SK-N-SH (cell line): Measurements from ENCODE around the gene TNRC6B. TPM values are rescaled to one million over a fixed set of nuclear protein-coding genes. Genes with fewer than 3 reads are reported as not detected.

Source experiments
- CTCF ChIA-PET: fragments of 300-600, 350-600 bp; formaldehyde crosslinking; extraction: SDS; loops from one replicate; lab custom pipeline; 2021; lab: Yijun Ruan, JAX
- POLR2A ChIA-PET: fragments of 350-600 bp; sonication (Branson Sonifier 250); formaldehyde crosslinking; extraction: SDS; loops from one replicate; lab custom pipeline; 2020; ENCODE audit warnings: antibody characterized with exemption, inconsistent platforms; lab: Yijun Ruan, JAX
- DNase-seq: peaks from one replicate; pipeline ENCODE4 v3.0.0; 2012
- H2AFZ ChIP-seq: fragments of 200-600 bp; sonication (generic); 2 replicates; pipeline ENCODE4 v1.8.1; 2016; ENCODE audit warnings: antibody characterized with exemption, mild to moderate bottlenecking, low read depth
- H3F3A ChIP-seq: fragments of 200-600 bp; sonication (generic); replicated peaks from 2 replicates; pipeline ENCODE3; 2016; ENCODE audit warnings: antibody characterized with exemption, mild to moderate bottlenecking; ENCODE audit not compliant: insufficient read depth
- H3K27ac ChIP-seq, 2 experiments: fragments of 200-500 bp in 1 of 2; fragments of 200-600 bp in 1 of 2; sonication (Bioruptor generic) in 1 of 2; sonication (generic), shearing (Covaris generic) in 1 of 2; 2 replicates each; pipeline versions ENCODE4 v1.5.1 to v1.6.1; 2014 to 2016; ENCODE audit warnings: low read depth in 2 of 2, inconsistent platforms in 1 of 2, low read length in 1 of 2, mild to moderate bottlenecking in 1 of 2, mixed read lengths in 1 of 2
- H3K27me3 ChIP-seq: fragments of 200-600 bp; sonication (generic), shearing (Covaris generic); 2 replicates; pipeline ENCODE4 v1.6.1; 2016; ENCODE audit warnings: mixed run types; ENCODE audit not compliant: insufficient read depth
- H3K36me3 ChIP-seq, 2 experiments: fragments of 200-500 bp in 1 of 2; fragments of 200-600 bp in 1 of 2; sonication (Bioruptor generic) in 1 of 2; sonication (generic) in 1 of 2; replicated peaks in 1 of 2; 2 replicates each; pipeline versions ENCODE3 to v1.5.1; 2014 to 2016; ENCODE audit warnings: low read length in 1 of 2, mild to moderate bottlenecking in 1 of 2; ENCODE audit not compliant: insufficient read depth in 2 of 2, control insufficient read depth in 1 of 2
- H3K4me1 ChIP-seq, 2 experiments: fragments of 200-500 bp in 1 of 2; fragments of 200-600 bp in 1 of 2; sonication (Bioruptor generic) in 1 of 2; sonication (generic), shearing (Covaris generic) in 1 of 2; 2 replicates each; pipeline versions ENCODE4 v1.5.1 to v1.6.1; 2014 to 2016; ENCODE audit warnings: low read depth in 1 of 2, low read length in 1 of 2, mixed run types in 1 of 2; ENCODE audit not compliant: insufficient read depth in 2 of 2, control insufficient read depth in 1 of 2
- H3K4me2 ChIP-seq: fragments of 200-600 bp; sonication (generic), shearing (Covaris generic); 2 replicates; pipeline ENCODE4 v1.6.1; 2017; ENCODE audit warnings: mixed run types
- H3K4me3 ChIP-seq, 2 experiments: fragments of 200-500 bp in 1 of 2; fragments of 200-600 bp in 1 of 2; sonication (Bioruptor generic) in 1 of 2; sonication (generic), shearing (Covaris generic) in 1 of 2; 2 replicates each; pipeline versions ENCODE4 v1.5.1 to v1.8.1; 2014 to 2016; ENCODE audit warnings: low read depth in 2 of 2, inconsistent platforms in 1 of 2, low read length in 1 of 2, mild to moderate bottlenecking in 1 of 2, mixed read lengths in 1 of 2, moderate library complexity in 1 of 2
- H3K79me2 ChIP-seq: fragments of 200-600 bp; sonication (generic); 2 replicates; pipeline ENCODE4 v1.8.1; 2017; ENCODE audit warnings: mild to moderate bottlenecking; ENCODE audit not compliant: insufficient read depth
- H3K9ac ChIP-seq: fragments of 200-600 bp; sonication (generic); 2 replicates; pipeline ENCODE4 v1.6.1; 2017; ENCODE audit warnings: mixed run types
- H3K9me2 ChIP-seq: fragments of 200-600 bp; sonication (generic); 2 replicates; pipeline ENCODE4 v1.6.1; 2017; ENCODE audit warnings: mixed run types
- H3K9me3 ChIP-seq: fragments of 200-600 bp; sonication (generic); 2 replicates; pipeline ENCODE4 v1.6.1; 2017; ENCODE audit warnings: mixed run types, mild to moderate bottlenecking, moderate library complexity
- H4K20me1 ChIP-seq: fragments of 200-600 bp; sonication (generic); 2 replicates; pipeline ENCODE4 v1.6.1; 2017; ENCODE audit warnings: mild to moderate bottlenecking, mixed run types; ENCODE audit not compliant: insufficient read depth
- FOSL2 ChIP-seq: IDR thresholded peaks from 2 replicates; pipeline ENCODE4 v1.4.0; 2012; ENCODE audit warnings: low read depth, mild to moderate bottlenecking, moderate library complexity, borderline replicate concordance
- FOXM1 ChIP-seq: IDR thresholded peaks from 2 replicates; pipeline ENCODE4 v1.4.0; 2012; ENCODE audit warnings: low read depth, mild to moderate bottlenecking
- GABPA ChIP-seq: IDR thresholded peaks from 2 replicates; pipeline ENCODE4 v1.4.0; 2012; ENCODE audit warnings: low read depth, mild to moderate bottlenecking
- GATA2 ChIP-seq: sonication (generic); formaldehyde crosslinking; IDR thresholded peaks from 2 replicates; pipeline ENCODE4 v1.5.0; 2020; ENCODE audit warnings: mild to moderate bottlenecking, missing genetic modification reagents
- MAX ChIP-seq: IDR thresholded peaks from 2 replicates; pipeline ENCODE4 v1.4.0; 2012; ENCODE audit warnings: low read depth
- MEF2A ChIP-seq: IDR thresholded peaks from 2 replicates; pipeline ENCODE4 v1.4.0; 2012; ENCODE audit warnings: low read depth, borderline replicate concordance
- MXI1 ChIP-seq: IDR thresholded peaks from 2 replicates; pipeline ENCODE4 v1.6.1; 2012; ENCODE audit warnings: mild to moderate bottlenecking, low read depth, low read length, improper control_type of control experiment
- POLR2AphosphoS5 ChIP-seq: IDR thresholded peaks from 2 replicates; pipeline ENCODE4 v1.6.1; 2012; ENCODE audit warnings: low read depth, low read length
- RCOR1 ChIP-seq: fragments of 150-350 bp; IDR thresholded peaks from 2 replicates; pipeline ENCODE4 v1.6.1; 2017; ENCODE audit warnings: antibody characterized with exemption, low read length
- RXRA ChIP-seq: IDR thresholded peaks from 2 replicates; pipeline ENCODE4 v1.4.0; 2012; ENCODE audit warnings: low read depth, mild to moderate bottlenecking, borderline replicate concordance
- SIN3A ChIP-seq: IDR thresholded peaks from 2 replicates; pipeline ENCODE4 v1.6.1; 2012; ENCODE audit warnings: low read depth, mild to moderate bottlenecking, low read length, moderate library complexity, borderline replicate concordance
- TAF1 ChIP-seq: IDR thresholded peaks from 2 replicates; pipeline ENCODE4 v1.6.1; 2012; ENCODE audit warnings: low read depth, mild to moderate bottlenecking, low read length, moderate library complexity, borderline replicate concordance
- TCF12 ChIP-seq: IDR thresholded peaks from 2 replicates; pipeline ENCODE4 v1.4.0; 2012
- TEAD4 ChIP-seq: IDR thresholded peaks from 2 replicates; pipeline ENCODE4 v1.4.0; 2012; ENCODE audit warnings: mild to moderate bottlenecking, borderline replicate concordance; ENCODE audit not compliant: insufficient read depth
- ZBTB33 ChIP-seq: IDR thresholded peaks from 2 replicates; pipeline ENCODE4 v1.4.0; 2012; ENCODE audit warnings: low read depth, borderline replicate concordance
- WGBS: methylation state at CpG from one replicate; pipeline ENCODE4 v1.1.6; 2017; ENCODE audit warnings: low lambda C conversion rate; 5-methylcytosine and 5-hydroxymethylcytosine counted together
- polyA plus RNA-seq, 3 experiments: library from polyadenylated mRNA; depleted of rRNA; stranded (reverse); fragments of >200 nt; gene quantifications; 2 replicates each; pipeline ENCODE4 v1.2.3, GENCODE V29; 2012
- TF ChIP-seq, protein P1 (sequence below): IDR thresholded peaks from 2 replicates; pipeline ENCODE4; 2012
- TF ChIP-seq, protein P2 (sequence below): IDR thresholded peaks from 2 replicates; pipeline ENCODE4 v1.4.0; 2012; ENCODE audit warnings: low read depth, borderline replicate concordance

TNRC6B gene
- polyA plus RNA-seq, 1 of the 3 experiments (the other 2 are of a cell fraction): 1.2 TPM

DNA sequence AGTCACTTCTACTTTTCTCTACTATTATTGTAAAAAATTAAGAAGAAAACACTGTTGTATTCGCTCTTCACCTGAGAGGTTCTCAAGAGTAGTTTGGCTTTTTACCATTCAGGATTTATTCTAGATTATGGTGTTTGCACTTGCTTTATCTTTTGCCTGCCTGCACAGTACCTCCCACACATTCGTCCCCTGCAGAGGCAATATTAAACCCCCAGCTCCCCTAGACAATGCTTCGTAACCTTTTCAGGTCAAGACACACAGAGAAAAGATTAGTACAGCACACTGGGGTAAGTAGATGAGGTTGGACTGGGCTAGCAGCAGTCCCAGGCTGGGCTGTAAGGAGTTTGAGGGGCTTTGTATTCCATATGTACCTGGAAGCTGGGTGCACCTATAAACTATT, 62.4 kb downstream of the TNRC6B start:
- peaks cover 9% of the 10 kb centered on the region for H3F3A ChIP-seq
- ChIA-PET POLR2A (no interaction called here), CTCF (no interaction called here)
- peaks cover 68% of the 10 kb centered on the region for H3K79me2 ChIP-seq
- H3K4me2 ChIP-seq: no peak overlapping the region
- no peak overlapping the region for H3K9ac ChIP-seq
- DNase-seq: no peak
- no peak overlapping the region for H3K27ac ChIP-seq
- no peak overlapping the region for H3K4me3 ChIP-seq
- H3K27me3 ChIP-seq: no peaks in the 10 kb centered on the region
- H3K9me2 ChIP-seq: no peaks in the 10 kb centered on the region
- no peaks in the 10 kb centered on the region for H3K36me3 ChIP-seq
- 97% methylated on average over 3 of the region's 3 CpGs for WGBS
- TF ChIP-seq, protein P1, sequence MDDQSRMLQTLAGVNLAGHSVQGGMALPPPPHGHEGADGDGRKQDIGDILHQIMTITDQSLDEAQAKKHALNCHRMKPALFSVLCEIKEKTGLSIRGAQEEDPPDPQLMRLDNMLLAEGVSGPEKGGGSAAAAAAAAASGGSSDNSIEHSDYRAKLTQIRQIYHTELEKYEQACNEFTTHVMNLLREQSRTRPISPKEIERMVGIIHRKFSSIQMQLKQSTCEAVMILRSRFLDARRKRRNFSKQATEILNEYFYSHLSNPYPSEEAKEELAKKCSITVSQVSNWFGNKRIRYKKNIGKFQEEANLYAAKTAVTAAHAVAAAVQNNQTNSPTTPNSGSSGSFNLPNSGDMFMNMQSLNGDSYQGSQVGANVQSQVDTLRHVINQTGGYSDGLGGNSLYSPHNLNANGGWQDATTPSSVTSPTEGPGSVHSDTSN: no peak
- TF ChIP-seq TAF1 (no peak), FOSL2 (no peak), FOXM1 (no peak), SIN3A (no peak), ZBTB33 (no peak), GABPA (no peak), POLR2AphosphoS5 (no peak), RCOR1 (no peak), MAX (no peak), GATA2 (CRISPR knock-in tag) (no peak), RXRA (no peak), TCF12 (no peak), TEAD4 (no peak), MEF2A (no peak), MXI1 (no peak)
- TF ChIP-seq, protein P2, sequence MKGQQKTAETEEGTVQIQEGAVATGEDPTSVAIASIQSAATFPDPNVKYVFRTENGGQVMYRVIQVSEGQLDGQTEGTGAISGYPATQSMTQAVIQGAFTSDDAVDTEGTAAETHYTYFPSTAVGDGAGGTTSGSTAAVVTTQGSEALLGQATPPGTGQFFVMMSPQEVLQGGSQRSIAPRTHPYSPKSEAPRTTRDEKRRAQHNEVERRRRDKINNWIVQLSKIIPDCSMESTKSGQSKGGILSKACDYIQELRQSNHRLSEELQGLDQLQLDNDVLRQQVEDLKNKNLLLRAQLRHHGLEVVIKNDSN: no peak
- H2AFZ ChIP-seq: no peak overlapping the region
- H3K4me1 ChIP-seq: peaks cover 7 to 11% of the 10 kb centered on the region in 2 experiments; a peak in 2 of 4 replicates
- no peaks in the 10 kb centered on the region for H4K20me1 ChIP-seq
- H3K9me3 ChIP-seq: no peaks in the 10 kb centered on the region
